GM19099 (cell line): Measurements from ENCODE around the gene CCDC28B.

Source experiments
- POLR2A ChIP-seq: IDR thresholded peaks from 3 replicates; pipeline ENCODE4 v1.6.1; 2011; ENCODE audit warnings: low read depth; ENCODE audit not compliant: insufficient read length; ENCODE audit errors: extremely low read depth

CCDC28B gene

DNA sequence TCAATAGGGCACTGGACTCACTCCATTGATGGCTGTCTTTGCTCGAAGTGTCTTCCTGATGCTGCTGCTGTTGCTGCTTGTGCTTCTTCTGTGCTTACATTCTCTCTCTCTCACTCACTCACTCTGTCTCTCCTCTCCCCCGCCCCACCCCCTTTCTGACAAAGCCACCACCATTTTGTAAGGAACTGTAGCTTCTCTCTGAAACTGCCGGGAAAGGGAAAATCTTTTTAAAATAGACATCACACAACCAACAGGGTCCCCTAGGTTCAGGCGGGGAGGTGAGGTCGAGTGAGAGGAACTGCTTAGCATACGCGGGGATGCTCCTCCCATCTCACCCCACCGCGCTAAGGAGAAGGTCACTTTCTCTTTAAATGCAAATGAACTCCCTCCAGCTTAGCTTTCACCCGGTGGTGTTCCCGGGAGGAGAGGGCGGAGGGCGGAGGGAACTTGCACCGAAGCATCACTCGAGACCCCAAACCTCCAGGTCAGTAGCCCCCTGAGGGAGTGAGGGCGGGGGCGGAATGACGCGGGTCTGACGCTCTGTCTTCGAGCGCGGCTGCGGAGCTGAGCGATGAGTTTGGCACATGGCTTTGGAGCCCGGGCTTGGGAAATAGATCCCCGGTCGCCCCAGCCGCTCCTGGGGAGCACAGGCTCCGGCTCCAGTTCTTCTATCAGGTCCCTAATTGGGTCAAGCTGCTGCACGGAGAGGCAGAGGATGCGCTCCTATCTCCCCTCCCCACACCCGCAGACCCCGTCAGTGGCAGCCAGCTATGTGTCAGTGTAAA lies at the start of gene CCDC28B:
Gene CCDC28B (plus strand): TSS at position 370 of the 785 bp plus-strand sequence. CDS start 1,341 bp downstream, outside the sequence.
- TF ChIP-seq POLR2A = no peak

DNA sequence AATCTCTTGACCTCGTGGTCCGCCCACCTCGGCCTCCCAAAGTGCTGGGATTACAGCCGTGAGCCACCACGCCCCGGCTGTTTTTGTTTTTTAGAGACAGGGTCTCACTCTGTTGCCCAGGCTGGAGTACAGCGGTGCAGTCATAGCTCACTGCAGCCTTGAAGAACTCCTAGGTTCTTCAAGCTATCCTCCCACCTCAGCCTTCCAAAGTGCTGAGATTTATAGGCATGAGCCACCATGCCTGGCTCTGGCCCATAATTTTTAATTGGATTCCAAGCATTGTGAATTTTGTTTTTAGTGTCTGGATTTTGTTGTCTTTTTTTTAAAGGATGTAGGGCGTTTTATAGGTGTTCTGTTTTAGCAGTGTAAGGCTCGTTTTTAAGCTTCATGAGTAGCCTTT lies 49.5 kb upstream of the CCDC28B start:
- TF ChIP-seq POLR2A = no peak

DNA sequence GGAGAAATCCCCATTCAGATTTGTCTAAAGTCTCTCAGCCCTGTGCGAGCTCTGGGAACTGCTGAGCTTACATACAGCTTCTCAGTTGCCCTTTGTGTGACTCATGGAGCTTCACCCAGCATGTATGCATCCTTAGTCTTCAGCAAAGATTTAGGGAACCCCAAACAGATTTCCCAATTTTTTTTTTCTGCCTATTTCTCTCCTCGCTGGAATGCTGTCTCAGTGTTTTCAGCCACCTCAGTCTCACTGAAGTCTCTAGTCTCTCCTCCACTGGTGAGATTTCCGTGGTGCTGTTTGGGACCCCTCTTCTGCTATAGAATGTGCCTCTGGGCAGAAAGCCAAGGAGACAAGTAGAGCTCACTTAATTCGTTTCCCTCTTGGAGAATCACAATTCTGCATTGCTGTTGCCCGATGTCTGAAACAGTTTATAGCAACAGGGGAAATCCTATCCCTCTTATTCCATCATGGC lies 49.0 kb upstream of the CCDC28B start:
- no peak for TF ChIP-seq POLR2A

GRCh38 chr1:32159189-32159588 lies 41.2 kb upstream of the CCDC28B start:
- TF ChIP-seq POLR2A = no peak

DNA sequence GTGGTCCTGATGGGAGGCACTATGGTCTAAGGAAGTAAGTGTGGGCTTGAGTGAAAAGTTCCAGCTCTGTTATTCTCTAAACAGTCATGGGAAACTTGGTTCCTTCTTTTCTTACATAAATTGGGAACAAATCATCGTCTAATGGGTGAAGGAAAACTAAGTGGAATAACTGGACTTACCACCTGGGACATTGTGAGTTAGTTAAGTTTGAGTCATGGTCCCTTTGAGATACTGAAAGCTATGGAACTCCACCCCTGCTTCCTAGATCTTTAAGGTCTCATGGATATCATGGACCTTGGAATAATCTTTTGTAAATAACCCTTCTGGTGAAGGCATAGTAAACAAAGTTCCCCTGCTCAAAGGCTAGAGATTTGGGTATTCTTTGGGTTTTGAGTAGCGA lies 37.0 kb upstream of the CCDC28B start:
- no peak for TF ChIP-seq POLR2A

- no peak for TF ChIP-seq POLR2A
Measured at GRCh38 chr1:32170991-32171390, 29.4 kb upstream of the CCDC28B start.

DNA sequence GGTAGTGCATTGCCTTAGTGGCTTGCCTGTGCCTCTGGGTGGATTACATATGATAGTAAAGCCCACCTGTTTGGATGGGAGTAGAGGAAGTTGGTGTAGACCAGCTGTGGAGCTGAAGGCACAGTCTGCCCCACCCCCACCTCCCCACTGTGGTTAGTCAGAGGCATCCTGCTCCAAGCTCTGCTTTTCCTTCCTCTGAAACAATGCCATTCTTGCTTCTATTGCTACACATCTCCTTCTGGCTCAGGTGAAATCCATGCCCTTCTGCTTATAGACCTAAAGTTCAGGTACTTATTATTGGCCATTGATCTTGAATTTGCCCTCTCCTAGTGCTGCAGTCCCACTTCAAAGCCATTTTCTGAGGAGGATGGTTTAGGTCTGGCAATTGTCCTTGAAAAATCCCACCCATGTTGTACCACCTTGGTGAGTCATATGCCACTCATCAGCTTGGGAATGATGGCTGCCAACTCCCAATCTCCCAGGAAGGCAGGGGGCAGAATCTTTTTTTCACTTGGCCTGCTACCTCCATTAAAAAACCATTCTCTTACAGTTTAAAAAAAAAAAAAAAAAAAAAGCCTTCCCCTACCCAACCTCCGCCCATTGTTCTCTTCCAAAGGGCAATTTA lies 27.7 kb upstream of the CCDC28B start:
- no peak for TF ChIP-seq POLR2A

DNA sequence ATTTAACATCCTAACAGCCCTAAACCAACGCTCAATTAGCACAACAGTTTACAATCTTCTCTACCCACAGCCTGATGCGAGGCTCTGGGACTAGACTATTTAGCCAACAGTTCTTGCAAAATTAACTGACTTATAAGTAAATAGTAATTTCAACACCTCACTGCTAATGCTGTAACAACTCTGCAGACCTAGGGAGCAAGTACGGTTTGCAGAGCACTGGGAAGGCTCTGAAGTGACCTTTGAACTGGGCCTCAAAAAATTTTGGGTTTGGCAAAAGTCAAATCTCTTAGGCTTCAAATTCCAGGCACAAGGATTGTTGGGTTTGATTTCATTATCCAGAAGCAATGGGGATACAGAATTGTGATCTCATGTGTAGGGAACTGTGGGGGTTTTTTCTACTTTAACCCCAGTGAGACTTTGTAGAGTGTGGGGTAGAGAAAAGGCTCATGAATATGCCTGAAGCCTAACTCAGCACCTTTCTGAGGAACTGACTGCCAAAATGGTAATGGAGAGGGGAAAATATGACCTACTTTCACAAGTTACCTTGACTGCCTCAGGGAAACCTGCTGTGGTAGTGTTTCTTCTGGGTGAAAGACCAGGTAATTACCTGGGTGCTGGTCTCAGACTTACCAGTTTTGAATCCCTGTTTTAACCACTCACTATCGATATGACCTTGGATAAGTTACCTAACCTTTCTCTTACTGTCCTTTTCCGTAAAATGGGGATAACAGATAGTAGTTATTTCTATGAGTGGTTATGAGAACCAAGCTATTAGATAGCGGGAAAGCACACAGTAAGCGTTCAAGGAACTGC lies 21.8 kb upstream of the CCDC28B start:
- TF ChIP-seq POLR2A = no peak

DNA sequence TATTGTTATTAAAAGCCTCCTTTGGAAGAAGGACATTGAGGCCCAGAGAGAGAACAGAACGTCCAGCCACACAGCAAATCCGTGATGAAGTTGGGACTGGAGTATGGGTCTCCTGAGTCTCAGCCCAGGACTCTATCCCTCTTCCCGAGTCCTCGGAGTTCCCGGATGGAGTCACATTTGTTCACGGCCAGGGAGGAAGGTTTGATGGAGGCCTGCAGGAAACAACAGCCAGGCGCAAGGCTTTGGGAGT lies 21.3 kb upstream of the CCDC28B start:
- TF ChIP-seq POLR2A = no peak

DNA sequence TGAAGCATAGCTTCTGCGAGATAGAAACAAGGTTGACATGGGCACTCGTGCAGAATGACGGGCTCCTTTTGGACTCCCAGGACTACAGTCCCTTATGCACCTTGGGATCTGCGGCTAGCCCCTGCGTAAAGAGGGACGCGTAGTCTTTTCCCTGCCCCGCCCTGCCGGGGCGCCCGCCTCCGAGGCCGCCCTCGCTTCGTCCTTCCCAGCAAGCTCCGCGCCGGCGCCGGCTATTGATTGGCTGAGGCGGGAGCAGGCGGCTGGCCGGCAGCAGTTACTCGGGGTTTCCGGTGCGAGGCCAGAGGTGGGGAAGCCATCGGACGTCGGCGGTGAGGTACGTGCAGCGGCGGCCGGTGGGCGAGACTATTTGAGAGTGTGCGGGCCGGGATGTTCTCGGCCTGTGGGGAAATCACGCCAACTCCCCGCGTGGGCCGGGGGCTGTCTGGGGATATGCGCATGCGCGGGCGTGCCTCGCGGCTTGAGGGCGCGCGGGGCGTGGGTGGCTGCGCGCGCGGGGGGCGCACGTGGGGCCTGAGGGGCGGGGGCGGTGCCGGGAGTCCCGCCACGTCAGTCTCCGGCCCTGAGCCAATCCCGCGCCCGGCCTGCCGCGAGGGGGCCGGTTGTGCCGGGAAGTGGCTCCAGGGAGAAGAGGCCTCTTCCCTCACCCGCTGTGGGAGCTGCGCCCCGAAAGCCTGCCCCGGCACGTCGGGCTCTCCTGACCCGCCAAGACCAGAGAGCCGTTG lies 20.8 kb upstream of the CCDC28B start, which contains the start of gene TXLNA:
Gene TXLNA (plus strand): TSS at position 233 of the 743 bp plus-strand sequence. CDS start 671 bp downstream, outside the sequence.
- TF ChIP-seq POLR2A = peak; percentile 95

- TF ChIP-seq POLR2A = peak; percentile 17
Measured at GRCh38 chr1:32180186-32181060, 20.0 kb upstream of the CCDC28B start.

- TF ChIP-seq POLR2A = no peak
Measured at GRCh38 chr1:32181065-32181464, 19.3 kb upstream of the CCDC28B start.

GRCh38 chr1:32181563-32181962 lies 18.8 kb upstream of the CCDC28B start:
- TF ChIP-seq POLR2A = no peak

GRCh38 chr1:32182060-32182459 lies 18.3 kb upstream of the CCDC28B start:
- TF ChIP-seq POLR2A = no peak
